Measurements from ENCODE around the gene CAPZA3.
"Not testable (repeated sequence)": the region's sequence is repeated elsewhere in the genome, so short reads cannot be mapped to it uniquely, and the experiment has no call there.

CAPZA3 gene

DNA sequence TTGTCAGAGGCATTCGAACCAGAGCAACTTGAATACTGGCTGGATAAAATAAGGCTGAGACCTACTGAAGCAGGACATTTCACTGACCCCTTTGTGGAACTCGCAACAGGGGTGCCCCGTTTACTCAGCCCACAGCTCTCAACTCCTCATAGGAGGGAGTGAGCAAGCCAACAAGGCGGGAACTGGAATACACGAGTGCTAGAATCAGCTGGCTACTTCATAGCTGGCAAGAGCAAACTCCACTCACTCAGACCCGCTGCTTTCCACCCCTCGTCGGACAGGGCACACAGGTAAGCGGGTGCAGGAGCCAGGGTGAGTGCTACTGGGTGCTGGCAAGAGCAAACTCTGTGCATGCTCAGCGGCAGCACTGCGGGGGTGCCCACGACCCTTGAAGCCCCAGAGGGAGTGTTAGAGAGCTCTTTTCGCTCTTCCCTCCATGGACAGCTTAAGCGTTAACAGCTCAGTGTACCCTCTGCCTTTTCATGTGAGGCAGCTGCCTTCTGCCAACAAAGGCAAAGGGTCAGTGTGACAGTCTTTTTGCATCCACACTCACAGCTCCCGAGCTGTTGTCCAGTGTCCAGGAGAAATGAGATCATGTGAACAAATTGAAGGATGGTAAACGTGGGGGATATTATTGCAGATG, 15.7 kb downstream of the CAPZA3 start:
- FAIRE-seq (no peak), DNase-seq (ENCODE audit: low spot score) (no peak)

- FAIRE-seq: no peak
- no peak for DNase-seq (ENCODE audit: low spot score)
Measured at GRCh38 chr12:18754124-18754707, 16.3 kb downstream of the CAPZA3 start.

- no peak for FAIRE-seq
- DNase-seq (ENCODE audit: low spot score): no peak
Measured at GRCh38 chr12:18755341-18755740, 17.4 kb downstream of the CAPZA3 start.

DNA sequence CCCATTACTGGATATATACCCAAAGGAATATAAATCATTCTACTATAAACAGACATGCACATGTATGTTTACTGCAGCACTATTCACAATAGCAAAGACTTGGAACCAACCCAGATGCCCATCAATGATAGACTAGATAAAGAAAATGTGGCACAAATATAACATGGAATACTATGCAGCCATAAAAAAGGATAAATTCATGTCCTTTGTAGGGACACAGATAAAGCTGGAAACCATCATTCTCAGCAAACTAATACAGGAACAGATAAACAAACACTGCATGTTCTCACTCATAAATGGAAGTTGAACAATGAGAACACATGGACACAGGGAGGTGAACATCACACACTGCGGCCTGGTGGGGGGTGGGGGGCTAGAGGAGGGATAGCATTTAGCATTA, 28.6 kb downstream of the CAPZA3 start:
- FAIRE-seq; DNase-seq (ENCODE audit: low spot score): not testable (repeated sequence)

DNA sequence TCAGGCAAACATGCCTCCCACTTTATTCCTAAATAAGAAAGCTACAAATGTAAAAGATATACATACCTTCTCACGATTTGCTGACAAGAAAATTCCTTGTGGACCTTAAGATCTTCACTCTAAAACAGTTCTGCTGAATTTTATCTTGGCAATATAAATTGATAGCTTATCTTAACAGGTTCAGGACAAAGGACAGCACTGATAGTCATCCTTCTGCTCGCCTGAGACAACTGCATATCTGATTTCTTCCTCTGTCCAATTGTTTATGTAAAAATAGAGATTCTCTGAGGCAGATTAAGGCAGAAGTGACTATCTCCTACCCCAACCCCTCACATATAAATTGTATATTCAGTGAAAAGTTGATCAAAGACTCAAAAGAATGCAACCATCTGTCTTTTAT, 44.9 kb downstream of the CAPZA3 start:
- FAIRE-seq (no peak), DNase-seq (ENCODE audit: low spot score) (no peak)

DNA sequence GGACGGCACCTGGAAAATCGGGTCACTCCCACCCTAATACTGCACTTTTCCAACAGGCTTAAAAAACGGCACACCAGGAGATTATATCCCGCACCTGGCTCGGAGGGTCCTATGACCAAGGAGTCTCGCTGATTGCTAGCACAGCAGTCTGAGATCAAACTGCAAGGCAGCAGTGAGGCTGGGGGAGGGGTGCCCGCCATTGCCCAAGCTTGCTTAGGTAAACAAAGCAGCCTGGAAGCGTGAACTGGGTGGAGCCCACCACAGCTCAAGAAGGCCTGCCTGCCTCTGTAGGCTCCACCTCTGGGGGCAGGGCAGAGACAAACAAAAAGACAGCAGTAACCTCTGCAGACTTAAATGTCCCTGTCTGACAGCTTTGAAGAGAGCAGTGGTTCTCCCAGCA, 47.5 kb downstream of the CAPZA3 start:
- not testable (repeated sequence) for FAIRE-seq

More for the DNA sequence above, 47.5 kb downstream of the CAPZA3 start:
- DNase-seq (ENCODE audit: low spot score): not testable (repeated sequence)
